A549 treated with Hydrocortisone at 1 μM for 4 hours (cell line): Measurements from ENCODE around the gene HSDL2. TPM values are rescaled to one million over a fixed set of nuclear protein-coding genes. Genes with fewer than 3 reads are reported as not detected.

Source experiments
- total RNA-seq: library from RNA; stranded (reverse); fragments of 200-300 nt; extraction: Qiagen RNA extraction; gene quantifications from 5 replicates; pipeline ENCODE4 v1.2.3, GENCODE V29; 2022

The HSDL2 gene
- total RNA-seq, result 23.4 to 29.3 TPM (median 26.5 TPM) in 5 replicates

GRCh38 chr9:112380102-112380824 is at the start of gene HSDL2:
HSDL2 (plus strand) TSS chr9:112380108; CDS start chr9:112380164, 56 bp downstream.

GRCh38 chr9:112332977-112333638 is 46.8 kb upstream of the HSDL2 start, which contains the start of gene PTBP3:
PTBP3 (minus strand) TSS chr9:112333619; CDS start chr9:112297865, 35,754 bp downstream.

GRCh38 chr9:112486221-112487007 is 106.5 kb downstream of the HSDL2 start, which contains the start of gene KIAA1958:
KIAA1958 (plus strand) TSS chr9:112486827; CDS start chr9:112574081, 87,254 bp downstream.

Other genes starting within 250 kb of the HSDL2 start
- gene SUSD1, start 204.8 kb upstream of the HSDL2 start, total RNA-seq, result 12.5 to 16.6 TPM (median 14.1 TPM) in 5 replicates
- 22.9 to 43.7 TPM (median 32.4 TPM) in 5 replicates for gene PTBP3, start 46.5 kb upstream of the HSDL2 start, total RNA-seq
- gene KIAA1958, start 106.7 kb downstream of the HSDL2 start, total RNA-seq, result 1.3 to 2.6 TPM (median 2.1 TPM) in 5 replicates